CD4-positive, alpha-beta T cell treated with Interleukin-15 for 4 hours (primary cell): ENCODE measurements around the gene INPP5K.

Source experiments
- DNase-seq: peaks from one replicate; pipeline ENCODE4 v3.0.0-alpha.2; 2020; ENCODE audit warnings: low spot score

Gene INPP5K

GRCh38 chr17:1505586-1505985, 10.8 kb downstream of the INPP5K start:
- no peak for DNase-seq

GRCh38 chr17:1504866-1505265, 11.5 kb downstream of the INPP5K start:
- DNase-seq, result no peak

- DNase-seq, result no peak
Measured at GRCh38 chr17:1503699-1504098, 12.7 kb downstream of the INPP5K start.

- no peak for DNase-seq
Measured at GRCh38 chr17:1498869-1499268, 17.5 kb downstream of the INPP5K start.

- DNase-seq, result no peak
Measured at GRCh38 chr17:1498233-1498632, 18.2 kb downstream of the INPP5K start.

GRCh38 chr17:1497831-1498230, 18.6 kb downstream of the INPP5K start:
- no peak for DNase-seq

GRCh38 chr17:1496869-1497268, 19.5 kb downstream of the INPP5K start:
- no peak for DNase-seq

- no peak for DNase-seq
Measured at GRCh38 chr17:1495265-1495989, 21.0 kb downstream of the INPP5K start.

- DNase-seq, result no peak
Measured at GRCh38 chr17:1494736-1495253, 21.6 kb downstream of the INPP5K start.

- no peak for DNase-seq
Measured at GRCh38 chr17:1494203-1494602, 22.2 kb downstream of the INPP5K start.

- DNase-seq, result no peak
Measured at GRCh38 chr17:1493291-1493980, 23.0 kb downstream of the INPP5K start.

- DNase-seq, result no peak
Measured at GRCh38 chr17:1492249-1493206, 23.9 kb downstream of the INPP5K start, which contains the start of gene MYO1C. Gene MYO1C, minus strand, starts transcription at chr17:1492686. Its CDS starts 199 bp downstream, at chr17:1492487.

GRCh38 chr17:1491443-1492248, 24.8 kb downstream of the INPP5K start:
- DNase-seq, result no peak

GRCh38 chr17:1490643-1491442, 25.6 kb downstream of the INPP5K start:
- peak; percentile 48 for DNase-seq

GRCh38 chr17:1488826-1489270, 27.6 kb downstream of the INPP5K start:
- no peak for DNase-seq

- peak; percentile 54 for DNase-seq
Measured at GRCh38 chr17:1487939-1488825, 28.2 kb downstream of the INPP5K start.

- peak; percentile 77 for DNase-seq
Measured at GRCh38 chr17:1486802-1487695, 29.4 kb downstream of the INPP5K start.
